ENCODE measurements around the gene EIF1AX.
"Not testable (repeated sequence)": the region's sequence is repeated elsewhere in the genome, so short reads cannot be mapped to it uniquely, and the experiment has no call there.

Gene EIF1AX

DNA sequence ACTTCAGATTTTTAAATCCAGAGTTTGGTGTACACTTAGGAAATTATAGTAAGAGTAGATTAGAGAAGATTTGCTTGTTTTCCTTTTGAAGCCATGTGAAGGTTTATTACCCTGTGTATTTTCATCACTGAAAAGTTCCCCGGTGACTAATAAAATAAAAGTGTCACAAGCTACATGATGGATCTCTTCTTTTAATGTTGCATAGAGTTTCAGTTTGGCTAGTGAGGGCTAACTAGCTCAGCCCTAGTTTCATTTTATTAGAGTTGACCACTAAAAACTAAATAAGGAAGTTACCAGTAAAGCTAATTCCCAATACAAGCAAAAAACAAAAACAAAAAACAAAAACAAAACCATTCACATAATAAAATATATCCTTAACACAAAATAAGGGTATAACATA lies 14.8 kb downstream of the EIF1AX start:
- not testable (repeated sequence) for DNase-seq

DNA sequence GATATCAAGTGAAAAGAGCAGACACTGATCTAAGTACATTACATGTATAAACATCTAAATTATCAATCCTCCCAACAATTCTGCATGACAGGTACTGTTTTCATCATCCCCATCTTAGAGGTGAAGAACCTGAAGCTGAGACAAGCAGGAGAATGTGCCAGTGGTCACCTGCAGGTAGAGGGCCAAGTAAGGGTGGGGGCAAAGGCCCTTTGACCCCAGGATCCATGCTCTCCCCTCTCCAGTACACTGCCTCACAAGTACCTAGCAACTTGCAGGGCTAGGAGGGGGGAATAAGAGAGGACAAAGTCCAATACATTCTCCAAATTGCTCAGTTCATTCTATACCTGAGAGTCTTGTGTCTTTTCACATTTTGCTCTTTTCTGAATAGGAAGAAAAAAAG lies 16.7 kb downstream of the EIF1AX start:
- DNase-seq = no peak

DNA sequence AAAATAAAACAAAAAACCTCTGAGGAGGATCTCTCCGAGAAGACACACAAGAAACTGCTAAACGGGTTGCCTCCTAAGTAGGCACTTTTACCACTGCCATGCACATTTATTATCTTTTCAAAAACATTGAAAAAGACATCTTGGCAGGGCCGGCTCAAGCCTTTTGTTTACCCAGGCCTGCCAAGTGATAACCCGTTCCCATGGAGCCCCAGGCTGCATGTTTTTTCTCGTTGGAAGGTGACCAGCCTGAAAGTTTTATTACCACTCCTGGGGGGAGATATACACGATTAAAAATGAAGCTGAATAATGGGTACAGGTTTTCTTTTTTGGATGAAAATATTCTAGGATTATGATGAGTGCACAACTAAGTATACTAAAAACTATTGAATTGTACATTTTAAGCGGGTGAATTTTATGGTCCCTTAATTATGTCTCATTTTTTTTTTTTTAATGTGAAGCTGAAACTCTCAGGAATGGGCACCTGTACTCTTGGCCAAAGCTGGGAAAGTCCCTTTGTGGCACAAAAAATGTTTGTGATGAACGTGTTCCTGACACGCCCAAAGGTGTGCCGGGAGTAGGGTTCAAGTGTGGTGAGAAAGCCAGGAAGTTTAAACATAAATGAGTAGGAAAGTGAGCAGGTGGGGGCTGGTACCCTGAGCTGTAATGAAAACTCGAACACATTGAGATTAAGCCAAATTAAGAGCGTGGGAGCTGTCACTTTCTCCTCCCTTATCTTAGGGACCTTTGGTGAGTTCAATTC lies 23.4 kb downstream of the EIF1AX start:
- DNase-seq = no peak

DNA sequence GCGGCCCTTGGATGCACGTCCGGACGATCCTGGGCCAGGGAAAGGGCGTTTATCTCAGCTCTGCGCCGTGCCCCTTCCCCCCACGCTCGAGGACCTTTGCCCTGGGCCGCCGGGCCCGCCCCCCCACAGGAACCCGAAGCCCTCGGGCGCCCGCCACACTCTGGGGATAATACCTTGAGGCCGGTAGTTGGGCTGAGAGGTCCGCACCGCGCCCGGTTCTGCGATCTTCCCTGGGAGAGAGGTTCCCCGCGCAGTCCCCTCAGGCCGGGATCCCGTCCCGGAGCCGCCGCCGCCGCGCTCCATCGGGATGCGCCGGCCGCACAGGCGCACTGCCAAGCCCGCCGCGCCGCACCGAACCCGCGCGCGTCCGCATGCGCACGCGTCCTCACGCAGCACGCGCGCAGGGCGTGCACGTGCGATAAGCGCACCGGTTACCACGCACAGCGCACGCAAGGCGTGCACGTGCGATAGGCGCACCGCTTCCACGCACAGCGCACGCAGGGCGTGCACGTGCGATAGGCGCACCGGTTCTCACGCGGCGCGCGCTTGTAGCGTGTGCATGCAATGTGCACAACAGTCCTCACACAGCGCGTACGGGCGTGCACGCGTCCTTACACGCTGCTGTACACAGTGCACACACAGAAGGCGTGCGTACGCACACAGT lies 24.9 kb downstream of the EIF1AX start, which contains the start of gene MAP7D2:
TSS of gene MAP7D2 (minus strand) at position 331 of the 664 bp plus-strand sequence. CDS start at position 303, 28 bp downstream.
- DNase-seq = peak in 1 of 4 experiments; percentile 9

DNA sequence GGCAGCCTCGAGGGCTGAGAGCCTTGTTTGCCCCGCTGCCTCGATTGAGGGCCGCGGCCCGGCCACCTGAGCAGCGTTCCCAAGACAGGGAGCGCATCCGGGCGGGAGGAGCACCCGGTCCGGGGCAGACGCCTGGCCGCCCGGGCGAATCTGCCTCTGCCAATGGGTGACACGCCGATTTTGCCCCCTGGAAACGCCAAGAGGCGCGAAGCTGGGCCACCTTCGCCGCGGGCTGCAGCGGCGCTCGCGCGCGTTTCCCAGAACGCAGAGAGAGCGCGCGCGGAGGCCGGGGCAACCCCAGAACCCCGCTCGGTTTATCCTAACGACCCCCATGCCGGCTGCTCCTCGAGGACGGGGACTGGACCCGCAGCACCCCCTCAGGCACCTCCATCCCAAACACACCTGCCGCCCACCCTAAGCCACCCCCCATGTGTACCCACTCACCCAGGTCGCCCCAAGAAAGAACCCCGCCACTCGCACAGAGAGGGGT lies 25.5 kb downstream of the EIF1AX start:
- no peak for DNase-seq

DNA sequence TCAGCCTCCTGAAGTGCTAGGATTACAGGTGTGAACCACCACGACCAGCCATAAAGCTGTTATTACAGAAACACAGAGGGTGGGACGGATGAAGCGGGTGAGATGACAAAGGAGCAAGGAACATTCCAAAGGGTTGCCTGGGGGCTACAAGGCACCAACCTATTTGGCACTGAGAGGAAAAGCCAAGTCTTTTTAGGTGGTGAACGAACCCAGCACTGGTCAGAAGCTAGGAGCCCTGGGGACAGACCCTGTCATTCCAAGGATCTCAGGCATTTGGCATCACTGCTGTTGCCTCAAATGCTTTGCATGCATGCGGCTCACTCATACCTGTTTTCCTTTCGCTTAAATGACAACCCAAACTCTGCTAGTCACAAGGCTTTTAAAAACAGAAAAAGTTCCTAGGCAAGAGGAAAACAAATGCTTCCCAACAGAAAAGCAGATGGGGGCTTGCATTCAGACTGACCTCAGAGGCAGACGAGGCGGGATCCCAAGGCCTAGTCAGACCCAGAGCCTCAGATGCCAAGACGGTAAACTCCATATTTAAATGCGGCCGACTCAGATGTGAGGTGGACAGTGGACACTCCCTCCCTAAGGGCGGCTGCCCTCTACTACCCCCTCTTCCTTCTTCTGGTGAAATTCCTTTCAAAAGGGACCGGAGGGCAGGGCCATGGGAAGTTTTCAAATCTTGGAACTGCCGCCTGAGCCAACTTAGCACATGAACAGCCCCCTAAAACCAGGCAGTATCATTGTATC lies 29.4 kb downstream of the EIF1AX start:
- no peak for DNase-seq

DNA sequence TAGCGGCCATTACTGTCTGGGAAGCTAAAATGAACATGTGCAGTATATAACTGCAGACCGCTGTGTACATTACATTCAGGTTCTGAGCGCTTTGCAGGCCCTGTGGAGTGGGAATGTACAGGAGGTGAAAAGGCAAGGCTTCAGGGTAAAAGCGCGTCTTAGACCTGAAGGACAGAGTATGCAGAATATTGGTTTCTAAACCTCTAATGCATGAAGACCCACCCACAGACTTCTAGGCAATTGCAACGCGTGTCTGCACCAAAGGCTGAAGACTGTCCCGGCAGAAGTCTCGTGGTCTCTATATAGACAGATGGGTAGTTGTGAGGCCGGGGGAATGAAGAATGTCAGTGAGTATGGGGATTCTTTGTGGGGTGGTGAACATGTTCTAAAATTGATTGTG lies 30.4 kb downstream of the EIF1AX start:
- DNase-seq = no peak

DNA sequence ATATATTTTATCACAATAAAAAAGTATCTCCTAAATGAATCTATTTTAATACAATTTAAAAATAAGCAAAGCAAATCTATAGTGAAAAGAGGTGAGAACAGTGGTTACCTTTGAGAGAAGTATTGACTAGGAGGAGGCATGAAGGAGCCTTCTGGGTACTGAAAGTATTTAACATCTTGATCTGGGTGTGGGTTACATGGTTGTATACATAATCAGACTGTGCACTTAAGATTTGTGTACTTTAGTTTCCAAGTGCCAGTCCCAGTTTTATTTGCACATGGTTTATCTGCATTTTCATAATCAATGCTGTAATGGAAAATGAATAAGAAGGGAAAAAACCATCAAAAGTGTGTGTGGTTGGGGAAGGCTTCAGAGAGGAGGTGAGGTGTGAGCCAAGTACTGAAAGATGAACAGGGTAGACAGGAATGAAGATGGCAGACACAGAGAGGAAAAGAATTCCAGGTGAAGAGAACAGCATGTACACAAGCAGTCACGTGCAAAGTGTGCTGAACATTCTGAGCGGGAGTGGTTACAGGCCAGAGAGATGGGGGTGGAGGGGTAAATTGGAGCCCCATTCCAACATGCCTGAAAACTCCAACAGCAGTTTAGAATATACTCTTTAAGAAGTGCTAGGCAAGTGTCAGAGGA lies 39.6 kb downstream of the EIF1AX start:
- DNase-seq = no peak

DNA sequence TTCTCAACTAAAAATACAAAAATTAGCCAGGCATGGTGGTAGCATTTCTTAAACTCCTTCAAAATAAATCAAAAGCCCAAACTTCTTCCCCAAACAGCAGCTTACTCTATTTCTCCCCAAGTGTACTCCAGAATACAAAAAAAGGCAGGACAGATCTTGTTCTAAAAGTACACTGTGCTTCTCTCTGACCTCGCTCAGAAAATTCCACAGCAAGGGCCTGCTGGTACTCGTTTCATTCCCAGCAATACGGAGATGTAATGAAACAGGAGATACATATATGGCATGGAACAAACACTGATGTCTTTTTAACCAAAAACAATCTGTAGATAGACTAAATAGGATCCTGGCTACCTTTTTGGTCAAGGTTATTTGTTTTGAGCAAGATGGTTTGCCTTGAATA lies 50.1 kb downstream of the EIF1AX start:
- no peak for DNase-seq

DNA sequence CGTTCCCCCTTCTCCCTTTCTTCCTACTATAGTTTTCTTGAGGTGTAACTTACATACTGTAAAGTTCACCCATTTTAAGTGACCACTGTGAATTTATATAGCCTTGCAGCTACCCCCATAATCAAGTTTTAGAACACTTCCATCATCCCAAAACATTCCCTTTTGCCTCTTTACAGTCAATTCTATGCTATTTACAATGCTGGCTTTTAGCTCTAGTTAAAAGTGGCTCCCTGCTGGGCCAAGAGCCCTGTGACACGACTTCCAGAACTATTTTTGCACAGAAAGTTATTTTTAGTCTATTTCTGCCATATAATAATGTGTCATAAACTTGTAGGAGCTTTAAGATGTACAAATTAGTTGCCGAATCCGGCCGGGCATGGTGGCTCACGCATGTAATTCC lies 51.8 kb downstream of the EIF1AX start:
- no peak for DNase-seq

DNA sequence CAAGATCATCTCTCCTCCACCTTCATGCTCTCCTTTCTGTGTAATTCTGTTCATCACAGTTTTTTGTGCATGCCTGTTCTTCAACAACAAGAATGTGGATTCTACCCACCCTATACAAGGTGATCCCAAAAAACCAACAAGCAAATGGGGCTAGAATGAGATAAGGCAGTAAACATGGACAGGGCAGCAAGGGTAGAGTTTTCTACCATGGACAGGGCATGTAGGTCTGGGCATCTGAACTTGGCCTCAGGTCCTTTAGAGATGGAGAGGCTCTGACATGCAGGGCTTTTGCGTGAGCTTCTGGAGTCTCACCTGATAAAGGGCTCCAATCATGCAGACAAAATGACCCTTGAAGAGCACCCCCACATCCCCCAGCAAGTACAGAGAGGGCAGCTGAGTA lies 61.4 kb downstream of the EIF1AX start:
- DNase-seq = no peak

All from suppressor macrophage (primary cell).